NCI-H82 treated with DMSO at 0.1 percent for 48 hours (cell line): ENCODE results near the gene DNAJC8.

Experiments
- DNase-seq: peaks from one replicate; lab custom pipeline; 2025; ENCODE audit not compliant: unreplicated experiment; lab: John Stamatoyannopoulos, UW

DNAJC8 gene

DNA sequence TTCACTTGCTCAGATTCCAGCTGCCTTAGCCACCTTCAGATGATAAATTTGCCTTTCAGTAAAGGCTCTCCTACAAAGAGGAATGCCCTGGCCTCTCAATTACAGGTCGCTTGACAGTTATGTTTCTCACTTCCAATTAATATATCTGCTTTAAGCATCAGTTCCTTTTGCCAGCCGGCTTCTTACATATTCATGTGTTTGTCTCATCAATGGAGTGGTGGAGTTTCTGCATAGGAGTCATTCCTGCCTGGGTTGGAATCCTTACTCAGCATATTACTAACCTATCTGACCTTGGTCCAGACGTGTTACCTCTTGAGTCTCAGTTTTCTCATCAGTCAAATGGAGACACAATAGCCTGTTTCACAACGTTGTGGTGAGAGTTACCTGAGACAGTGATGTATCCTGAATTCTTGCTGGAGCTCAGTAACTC lies 17.1 kb upstream of the DNAJC8 start:
- DNase-seq = no peak

- DNase-seq = peak; percentile 87
Measured at GRCh38 chr1:28249013-28249865, 16.4 kb upstream of the DNAJC8 start.

DNA sequence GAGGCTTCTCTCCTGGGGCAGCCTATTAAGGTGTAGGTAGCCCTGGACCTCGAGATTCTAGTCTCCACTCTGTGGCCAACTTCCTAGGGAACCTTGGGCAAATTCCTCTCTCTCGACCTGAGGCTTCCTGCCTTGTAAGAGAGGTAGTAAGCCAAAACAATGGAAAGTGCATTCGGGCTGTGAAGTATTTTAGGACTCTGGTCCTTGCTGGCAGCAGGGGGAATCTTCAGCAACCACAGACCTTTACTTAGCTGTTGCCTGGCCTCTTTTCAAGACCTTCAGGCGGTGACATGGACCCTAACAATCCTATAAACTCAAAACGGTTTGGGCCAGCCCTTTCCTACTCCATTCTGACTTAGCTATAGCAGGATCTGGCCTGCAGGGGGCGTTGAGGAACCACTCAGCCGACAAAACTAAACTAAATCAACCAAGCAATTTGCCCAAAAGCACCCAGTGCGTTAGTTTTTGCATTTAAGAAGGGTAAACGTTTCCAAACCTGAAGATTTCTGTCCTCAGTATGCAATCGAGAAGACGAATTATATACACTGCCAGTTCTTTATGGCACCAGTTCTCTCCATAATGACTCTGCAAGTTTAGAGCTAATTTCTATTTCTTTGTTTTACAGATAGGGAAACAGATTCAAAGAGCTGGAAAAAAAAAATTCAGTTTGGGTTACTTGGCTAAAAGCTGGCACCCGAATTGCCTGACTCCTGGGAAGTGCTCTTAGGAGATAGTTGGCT lies 15.6 kb upstream of the DNAJC8 start:
- DNase-seq = peak; percentile 61

DNA sequence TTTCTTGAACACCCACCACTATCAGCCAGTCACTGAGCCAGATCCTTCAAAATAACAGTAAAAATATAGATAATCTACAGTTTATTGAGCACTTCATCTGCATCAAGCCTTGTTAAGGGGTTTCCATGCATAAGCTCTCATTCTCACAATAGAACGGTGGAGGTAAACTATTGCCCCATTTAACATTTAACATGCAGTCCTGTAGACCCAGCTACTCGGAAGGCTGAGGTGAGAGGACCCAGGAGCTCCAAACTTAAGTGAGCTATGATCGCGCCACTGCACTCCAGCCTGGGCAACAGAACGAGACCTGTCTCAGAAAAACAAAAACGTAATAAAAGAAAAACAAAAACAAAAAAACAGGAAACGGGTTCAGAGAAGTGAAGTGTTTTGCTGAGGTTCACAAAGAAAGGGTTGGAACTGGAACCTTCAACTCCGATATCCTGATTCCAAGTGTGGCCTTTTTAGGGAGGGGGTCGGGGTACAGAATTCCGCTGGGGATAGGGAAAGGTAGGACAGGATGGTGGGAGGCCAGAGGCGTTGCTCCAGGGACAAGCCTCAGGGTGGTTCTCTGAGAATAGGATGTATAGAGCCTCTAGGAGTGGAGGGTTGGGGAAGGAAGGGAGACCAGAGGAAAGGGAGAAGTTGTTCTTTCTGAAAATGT lies 14.9 kb upstream of the DNAJC8 start:
- no peak for DNase-seq

- no peak for DNase-seq
Measured at GRCh38 chr1:28246427-28246832, 13.6 kb upstream of the DNAJC8 start.

DNA sequence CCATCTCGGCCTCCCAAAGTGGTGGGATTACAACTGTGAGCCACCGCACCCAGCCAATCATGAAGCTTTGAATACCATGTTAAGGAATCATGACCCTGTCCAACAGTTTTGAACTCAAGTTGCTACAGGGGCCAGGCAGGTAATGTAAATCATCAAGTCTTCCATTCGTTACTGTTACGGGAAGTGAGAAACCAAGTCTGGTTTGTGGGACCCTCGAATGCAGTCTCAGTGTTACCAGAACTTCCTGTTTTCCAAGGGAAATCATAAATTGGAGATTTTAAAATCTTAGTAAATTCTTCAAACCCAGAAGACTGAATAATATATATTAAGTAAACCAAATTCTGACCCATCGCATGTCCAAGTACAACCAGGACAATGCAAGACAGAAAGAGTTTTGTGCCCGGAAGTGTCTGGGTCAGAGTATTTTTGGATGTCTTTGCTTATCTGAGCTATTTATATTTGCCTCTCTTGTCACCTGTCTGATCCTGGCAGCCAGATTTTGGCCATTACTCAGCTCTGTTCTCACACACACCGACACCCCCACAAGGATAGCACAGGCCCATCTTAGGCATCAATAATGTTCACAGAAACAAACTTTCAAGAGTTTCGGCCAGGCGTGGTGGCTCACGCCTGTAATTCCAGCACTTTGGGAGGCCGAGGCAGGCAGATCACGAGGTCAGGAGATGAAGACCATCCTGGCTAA lies 11.9 kb upstream of the DNAJC8 start:
- no peak for DNase-seq

DNA sequence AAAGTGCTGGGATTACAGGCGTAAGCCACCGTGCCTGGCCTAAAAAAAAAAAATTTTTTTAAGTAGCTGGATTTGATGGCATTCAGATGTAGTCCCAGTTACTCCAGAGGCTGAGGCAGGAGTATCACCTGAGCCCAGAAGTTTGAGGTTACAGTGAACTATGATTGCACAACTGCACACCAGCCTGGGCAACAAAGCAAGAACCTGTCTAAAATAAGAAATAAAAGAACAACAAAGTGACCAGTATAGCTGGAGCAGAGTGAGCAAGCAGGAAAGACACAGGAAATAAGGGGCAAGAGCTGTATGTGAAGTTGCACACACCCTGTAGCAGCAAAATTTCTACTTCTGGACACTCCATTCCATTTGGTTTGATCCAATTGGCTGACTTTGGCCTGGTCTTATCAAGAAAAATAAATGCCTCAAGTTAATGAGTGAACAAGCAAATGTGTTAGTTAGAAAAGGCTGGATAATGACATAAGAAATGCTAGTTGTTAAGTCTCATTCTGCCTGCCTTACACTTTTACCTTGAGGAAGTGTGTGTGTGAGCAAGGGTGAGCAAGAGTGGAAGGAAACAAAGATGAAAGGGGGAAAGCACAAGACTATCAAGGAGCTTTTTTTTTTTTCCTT lies 11.0 kb upstream of the DNAJC8 start:
- no peak for DNase-seq

DNA sequence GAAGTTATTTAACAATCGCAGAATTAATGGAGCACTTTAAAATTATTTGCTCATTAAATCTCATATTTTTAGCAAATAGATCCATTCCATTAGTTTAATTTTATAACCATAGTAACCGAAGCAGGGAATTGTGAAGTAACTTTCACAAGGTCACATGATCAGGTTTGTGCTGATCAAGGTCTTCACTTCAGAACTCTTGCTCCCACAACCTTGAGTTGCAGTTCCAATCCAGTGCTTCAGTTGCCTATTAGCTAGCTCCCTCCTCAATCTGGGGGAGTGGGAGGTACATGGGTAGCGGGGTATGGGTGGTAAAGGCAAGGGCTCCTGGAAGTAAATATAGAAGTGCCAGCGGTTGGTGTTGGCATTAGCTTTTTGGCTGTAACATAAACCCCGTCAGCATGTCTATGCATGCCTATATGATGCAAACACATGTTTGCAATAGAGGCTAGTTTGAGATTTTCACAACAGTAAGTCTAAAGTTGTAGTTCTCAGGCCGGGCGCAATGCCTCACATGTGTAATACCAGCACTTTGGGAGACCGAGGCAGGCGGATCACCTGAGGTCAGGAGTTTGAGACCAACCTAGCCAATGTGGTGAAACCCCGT lies 8.9 kb upstream of the DNAJC8 start:
- DNase-seq = no peak

DNA sequence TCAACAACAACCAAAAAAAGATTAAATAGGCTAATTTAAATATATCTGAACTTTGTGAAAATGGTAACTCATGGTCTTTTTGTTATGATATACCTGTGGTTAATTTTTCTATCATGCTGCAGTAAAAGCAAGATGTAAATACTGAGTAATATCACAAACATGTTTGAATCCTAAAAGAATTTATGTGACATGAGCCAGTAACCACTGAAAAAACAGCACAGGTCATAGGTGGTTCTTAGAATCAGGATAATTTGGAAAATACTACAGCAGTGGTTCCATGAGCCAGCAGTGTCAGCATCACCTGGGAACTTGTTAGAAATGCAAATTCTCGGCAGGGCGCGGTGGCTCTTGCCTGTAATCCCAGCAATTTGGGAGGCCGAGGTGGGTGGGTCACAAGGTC lies 7.2 kb upstream of the DNAJC8 start:
- DNase-seq = no peak

DNA sequence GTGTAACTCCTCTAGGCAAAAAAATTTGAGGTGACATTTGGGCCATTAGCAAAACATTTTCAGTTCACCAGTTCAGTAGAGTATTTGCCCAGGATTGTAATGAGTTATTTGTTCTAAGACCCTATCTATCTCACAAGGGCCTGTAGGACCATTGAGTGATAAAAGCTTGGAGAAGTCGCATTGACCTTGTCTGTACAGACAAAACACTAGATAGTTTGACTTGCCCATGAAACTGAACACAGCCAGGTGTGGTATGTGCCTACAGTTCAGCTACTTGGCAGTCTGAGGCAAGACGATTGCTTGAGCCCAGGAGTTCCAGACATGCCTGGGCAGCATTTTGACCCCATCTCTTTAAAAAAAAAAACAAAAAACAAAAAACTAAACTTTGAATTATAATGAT lies 6.2 kb upstream of the DNAJC8 start:
- DNase-seq = no peak

DNA sequence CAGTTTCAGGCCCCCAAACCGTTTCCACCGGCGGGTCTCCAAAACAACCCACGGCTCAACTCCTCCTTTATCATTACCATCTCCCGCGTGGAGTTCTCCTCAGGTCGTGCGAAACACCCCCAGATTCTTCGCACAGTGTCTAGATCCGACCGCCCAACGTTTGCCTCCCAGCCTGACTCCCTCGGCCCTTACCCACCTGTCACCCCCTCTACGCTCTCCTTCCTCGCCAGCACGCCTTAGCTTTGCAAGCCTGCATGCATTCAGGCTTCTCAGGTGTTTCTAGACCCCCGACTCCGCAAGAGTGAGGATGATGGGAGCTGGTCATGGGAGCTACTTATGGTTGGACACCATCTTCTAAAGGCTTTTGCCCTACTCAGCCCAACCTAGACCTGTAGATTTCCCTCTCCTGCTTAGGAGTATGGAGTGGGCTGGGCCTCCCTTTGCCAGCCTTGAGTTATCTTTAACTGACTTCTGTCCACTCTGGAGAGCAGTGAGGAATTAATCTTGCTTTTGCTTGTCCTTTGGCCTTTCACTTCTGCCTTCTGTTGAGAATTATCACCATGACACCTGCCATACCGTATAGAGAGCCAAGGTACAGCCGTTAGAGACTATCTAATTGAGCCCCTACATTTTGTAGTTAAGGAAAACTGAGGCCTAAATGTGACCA lies 4.0 kb upstream of the DNAJC8 start:
- DNase-seq = no peak

DNA sequence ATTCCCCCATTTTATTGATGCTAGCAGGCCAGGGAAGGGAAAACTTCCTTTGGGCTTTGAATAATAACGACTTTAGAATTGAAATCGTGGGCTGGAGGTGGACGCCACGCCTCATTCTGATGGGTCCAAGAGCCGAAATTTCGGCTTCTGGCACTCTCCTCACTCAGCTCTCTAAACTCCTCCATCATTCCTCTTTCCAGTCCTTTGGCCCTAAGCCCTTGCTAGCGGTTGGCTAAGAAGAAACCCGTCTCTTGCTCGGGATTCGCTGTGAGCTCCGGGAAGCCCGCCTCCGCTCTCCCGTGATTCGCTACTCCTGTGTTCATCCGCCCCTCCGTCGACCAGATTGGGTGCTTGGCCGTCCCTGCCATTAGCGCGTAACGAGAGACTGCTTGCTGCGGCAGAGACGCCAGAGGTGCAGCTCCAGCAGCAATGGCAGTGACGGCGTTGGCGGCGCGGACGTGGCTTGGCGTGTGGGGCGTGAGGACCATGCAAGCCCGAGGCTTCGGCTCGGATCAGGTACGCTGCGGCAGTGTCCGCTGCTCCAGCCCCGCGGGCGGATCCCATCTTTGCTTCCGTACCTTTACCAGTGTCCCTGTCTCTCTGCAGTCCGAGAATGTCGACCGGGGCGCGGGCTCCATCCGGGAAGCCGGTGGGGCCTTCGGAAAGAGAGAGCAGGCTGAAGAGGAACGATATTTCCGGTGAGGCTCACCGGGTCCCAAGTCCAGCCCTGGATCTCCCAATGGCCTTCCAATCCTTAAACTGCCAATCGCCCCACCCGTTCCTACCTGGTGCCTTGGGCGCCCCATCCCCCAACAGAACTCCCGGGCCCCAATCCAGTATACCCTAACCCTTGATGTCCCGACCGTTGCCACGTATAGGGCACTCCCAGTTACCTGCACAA lies 3.2 kb upstream of the DNAJC8 start, which contains the start of gene ATP5IF1:
TSS of gene ATP5IF1 (plus strand) at position 370 of the 901 bp plus-strand sequence. CDS start at position 430, 60 bp downstream.
- peak; percentile 98 for DNase-seq

GRCh38 chr1:28233264-28233606 lies 406 bp upstream of the DNAJC8 start:
- DNase-seq = no peak

GRCh38 chr1:28229996-28230395 lies 2.8 kb downstream of the DNAJC8 start:
- DNase-seq = no peak

DNA sequence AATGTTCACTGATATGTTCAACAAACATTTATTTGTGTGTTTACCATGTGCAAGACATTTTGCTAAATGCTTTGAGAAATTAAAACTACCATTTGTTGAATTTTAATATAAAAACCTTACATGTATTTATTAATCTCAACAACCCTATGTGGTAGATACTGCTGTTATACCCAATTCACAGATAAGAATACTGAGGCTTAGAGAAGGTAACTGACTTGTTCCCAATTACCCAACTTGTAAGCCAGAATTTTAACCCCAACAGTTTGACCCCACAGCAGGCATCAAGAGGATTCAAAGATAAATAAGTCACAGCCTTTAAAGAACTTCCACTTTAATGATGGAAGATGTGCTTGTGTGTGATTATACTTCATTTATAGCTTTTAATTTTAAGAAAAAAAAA lies 3.7 kb downstream of the DNAJC8 start:
- DNase-seq = no peak

GRCh38 chr1:28213315-28213714 lies 19.5 kb downstream of the DNAJC8 start:
- no peak for DNase-seq

DNA sequence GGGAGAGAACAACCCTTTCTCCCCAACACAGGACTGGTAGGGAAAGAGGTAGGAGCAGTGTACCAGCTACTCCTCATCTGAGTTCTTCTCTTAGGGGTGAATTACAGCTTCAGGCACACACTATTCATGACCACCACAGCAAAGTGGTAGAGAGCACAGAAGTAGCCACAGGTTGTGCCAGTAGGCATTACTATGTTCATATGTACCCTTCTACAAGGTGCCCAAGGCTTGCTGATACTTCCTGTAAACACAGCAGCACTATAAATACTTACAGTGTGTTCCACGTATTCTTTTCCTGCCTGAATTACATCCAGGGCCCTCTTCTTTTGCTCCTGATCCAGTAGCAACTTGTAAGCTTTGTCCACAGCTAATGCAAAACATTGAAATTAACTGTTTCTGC lies 23.1 kb downstream of the DNAJC8 start:
- no peak for DNase-seq

- peak; percentile 22 for DNase-seq
Measured at GRCh38 chr1:28208818-28209441, 23.9 kb downstream of the DNAJC8 start.
